H1 (cell line): ENCODE measurements around the gene TMEM250. TPM values are rescaled to one million over a fixed set of nuclear protein-coding genes. Genes with fewer than 3 reads are reported as not detected.
A peak's percentile ranks its signal among the peaks of the same experiment; 100 is the strongest.

Experiments used
- CTCF ChIA-PET: fragments of 300-600 bp; sonication (Branson Sonifier 250); formaldehyde crosslinking; loops from one replicate; lab custom pipeline; 2021; ENCODE audit not compliant: partially characterized antibody; lab: Charles Lee
- POLR2A ChIA-PET: fragments of 300-600 bp; sonication (Branson Sonifier 250); formaldehyde crosslinking; loops from one replicate; lab custom pipeline; 2021; ENCODE audit warnings: inconsistent platforms; ENCODE audit not compliant: partially characterized antibody; lab: Charles Lee
- DNase-seq, 2 experiments: peaks; one replicate each; pipeline versions ENCODE4 v3.0.0 to v3.0.0-alpha.2; 2010 to 2022; ENCODE audit warnings: low spot score in 2 of 2, low read depth in 1 of 2, mixed read lengths in 1 of 2
- FAIRE-seq: peaks from 2 replicates; lab custom pipeline; 2011; peaks lifted over from hg19 to GRCh38; lab: Jason Lieb, UNC
- H2AFZ ChIP-seq: 2 replicates; pipeline ENCODE4 v1.8.1; 2012; ENCODE audit warnings: low read length, inconsistent platforms
- H2AK5ac ChIP-seq: 2 replicates; pipeline ENCODE4 v1.6.1; 2013; ENCODE audit warnings: low read depth, low read length
- H2BK120ac ChIP-seq: replicated peaks from 2 replicates; pipeline ENCODE3; 2013; ENCODE audit warnings: low read depth, low read length, inconsistent platforms
- H2BK12ac ChIP-seq: 2 replicates; pipeline ENCODE4 v1.6.1; 2013; ENCODE audit warnings: low read depth, low read length
- H2BK15ac ChIP-seq: 2 replicates; pipeline ENCODE4 v1.6.1; 2013; ENCODE audit warnings: low read length
- H2BK20ac ChIP-seq: 2 replicates; pipeline ENCODE4 v1.6.1; 2013; ENCODE audit warnings: low read length
- H2BK5ac ChIP-seq: 2 replicates; pipeline ENCODE4 v1.6.1; 2013; ENCODE audit warnings: low read depth, low read length
- H3K14ac ChIP-seq: 2 replicates; pipeline ENCODE4 v1.6.1; 2013; ENCODE audit warnings: inconsistent platforms; ENCODE audit not compliant: insufficient read length
- H3K18ac ChIP-seq: 2 replicates; pipeline ENCODE4 v1.6.1; 2013; ENCODE audit warnings: low read length; ENCODE audit errors: extremely low read depth
- H3K23ac ChIP-seq: 2 replicates; pipeline ENCODE4 v1.6.1; 2013; ENCODE audit warnings: inconsistent platforms; ENCODE audit not compliant: insufficient read length
- H3K23me2 ChIP-seq: 2 replicates; pipeline ENCODE4 v1.6.1; 2013; ENCODE audit warnings: low read depth, low read length
- H3K27ac ChIP-seq: 2 replicates; pipeline ENCODE4 v1.6.1; 2011; ENCODE audit warnings: low read depth, low read length, inconsistent platforms
- H3K27me3 ChIP-seq, 4 experiments: replicated peaks in 1 of 4; 1 replicate in 1 of 4; 2 replicates in 3 of 4; pipeline versions ENCODE4 v1.6.1 to v1.8.1; 2011 to 2013; ENCODE audit warnings: low read length in 3 of 4, mild to moderate bottlenecking in 3 of 4, inconsistent platforms in 2 of 4, mixed read lengths in 2 of 4, moderate library complexity in 1 of 4; ENCODE audit not compliant: control insufficient read depth in 3 of 4, insufficient read depth in 3 of 4; ENCODE audit errors: extremely low read depth in 1 of 4
- H3K36me3 ChIP-seq, 4 experiments: 2 replicates each; pipeline versions ENCODE4 v1.6.1 to v1.8.1; 2011 to 2013; ENCODE audit warnings: mild to moderate bottlenecking in 4 of 4, low read length in 3 of 4, moderate library complexity in 2 of 4, control low read depth in 1 of 4, inconsistent platforms in 1 of 4; ENCODE audit not compliant: insufficient read depth in 4 of 4, control insufficient read depth in 2 of 4
- H3K4ac ChIP-seq: replicated peaks from 2 replicates; pipeline ENCODE3; 2013; ENCODE audit warnings: low read length, low read depth, mixed read lengths, inconsistent platforms; ENCODE audit not compliant: insufficient read length
- H3K4me1 ChIP-seq, 4 experiments: replicated peaks in 1 of 4; 1 replicate in 1 of 4; 2 replicates in 3 of 4; pipeline versions ENCODE4 v1.6.1 to v1.8.1; 2011 to 2013; ENCODE audit warnings: low read length in 3 of 4, inconsistent platforms in 2 of 4, mixed read lengths in 1 of 4; ENCODE audit not compliant: insufficient read depth in 4 of 4, control insufficient read depth in 3 of 4
- H3K4me2 ChIP-seq, 2 experiments: 2 replicates each; pipeline versions ENCODE4 v1.6.1 to v1.8.1; 2011 to 2013; ENCODE audit warnings: low read depth in 2 of 2, low read length in 2 of 2, control low read depth in 1 of 2, inconsistent platforms in 1 of 2, mild to moderate bottlenecking in 1 of 2; ENCODE audit not compliant: insufficient read depth in 1 of 2
- H3K4me3 ChIP-seq, 4 experiments: fragments of 200-600, 300-600 bp in 1 of 4; sonication (generic), shearing (Covaris generic), sonication (Bioruptor Twin) in 1 of 4; 2 replicates each; pipeline versions ENCODE4 v1.5.1 to v1.8.1; 2011 to 2016; ENCODE audit warnings: low read length in 4 of 4, low read depth in 3 of 4, control low read depth in 2 of 4, inconsistent platforms in 2 of 4, mild to moderate bottlenecking in 2 of 4, mixed read lengths in 1 of 4, moderate library complexity in 1 of 4; ENCODE audit not compliant: insufficient read depth in 2 of 4; ENCODE audit errors: extremely low read depth in 1 of 4
- H3K56ac ChIP-seq: replicated peaks from 2 replicates; pipeline ENCODE3; 2013; ENCODE audit warnings: low read depth, mild to moderate bottlenecking, mixed read lengths, low read length, inconsistent platforms; ENCODE audit not compliant: insufficient read length
- H3K79me1 ChIP-seq: 2 replicates; pipeline ENCODE4 v1.6.1; 2013; ENCODE audit warnings: low read depth, low read length, control low read depth
- H3K79me2 ChIP-seq, 2 experiments: 2 replicates each; pipeline versions ENCODE4 v1.6.1 to v1.8.1; 2012 to 2013; ENCODE audit warnings: low read length in 2 of 2, mild to moderate bottlenecking in 2 of 2, inconsistent platforms in 1 of 2; ENCODE audit not compliant: insufficient read depth in 2 of 2, control insufficient read depth in 1 of 2
- H3K9ac ChIP-seq, 4 experiments: replicated peaks in 1 of 4; 1 replicate in 1 of 4; 2 replicates in 3 of 4; pipeline versions ENCODE4 v1.6.1 to v1.8.1; 2011 to 2013; ENCODE audit warnings: low read depth in 3 of 4, low read length in 3 of 4, control low read depth in 2 of 4, mild to moderate bottlenecking in 2 of 4, moderate library complexity in 2 of 4, inconsistent platforms in 1 of 4; ENCODE audit errors: extremely low read depth in 1 of 4
- H3K9me3 ChIP-seq, 2 experiments: 2 replicates each; pipeline versions ENCODE4 v1.6.1 to v1.8.1; 2012 to 2013; ENCODE audit warnings: mild to moderate bottlenecking in 2 of 2, moderate library complexity in 2 of 2, control low read depth in 1 of 2, inconsistent platforms in 1 of 2, low read depth in 1 of 2, low read length in 1 of 2, mixed read lengths in 1 of 2; ENCODE audit not compliant: insufficient read depth in 2 of 2
- H4K20me1 ChIP-seq, 2 experiments: replicated peaks in 1 of 2; 2 replicates each; pipeline versions ENCODE3 to v1.8.1; 2011 to 2013; ENCODE audit warnings: inconsistent platforms in 2 of 2, low read length in 2 of 2, mild to moderate bottlenecking in 1 of 2; ENCODE audit not compliant: insufficient read depth in 2 of 2, control insufficient read depth in 1 of 2
- H4K5ac ChIP-seq: 2 replicates; pipeline ENCODE4 v1.6.1; 2013; ENCODE audit warnings: low read length, low read depth, mixed read lengths, inconsistent platforms; ENCODE audit not compliant: insufficient read length
- H4K8ac ChIP-seq: 2 replicates; pipeline ENCODE4 v1.8.0; 2013; ENCODE audit warnings: mild to moderate bottlenecking, moderate library complexity, low read length, inconsistent platforms; ENCODE audit not compliant: insufficient read depth; ENCODE audit errors: extremely low read depth
- H4K91ac ChIP-seq: replicated peaks from 2 replicates; pipeline ENCODE3; 2013; ENCODE audit warnings: low read length, mixed read lengths, inconsistent platforms; ENCODE audit not compliant: insufficient read length
- CTCF ChIP-seq, 3 experiments: IDR thresholded peaks; 1 replicate in 2 of 3; 2 replicates in 1 of 3; pipeline versions ENCODE4 v1.5.1 to v1.6.1; 2011; ENCODE audit warnings: low read length in 3 of 3, mild to moderate bottlenecking in 3 of 3, inconsistent platforms in 2 of 3, low read depth in 1 of 3, moderate library complexity in 1 of 3; ENCODE audit not compliant: insufficient read depth in 1 of 3; ENCODE audit errors: control extremely low read depth in 1 of 3
- GABPA ChIP-seq: IDR thresholded peaks from 2 replicates; pipeline ENCODE4 v1.6.1; 2011; ENCODE audit warnings: mild to moderate bottlenecking, low read length, moderate library complexity, borderline replicate concordance; ENCODE audit not compliant: insufficient read depth
- TEAD4 ChIP-seq: IDR thresholded peaks from 2 replicates; pipeline ENCODE4 v1.6.1; 2012; ENCODE audit warnings: low read depth, low read length, inconsistent platforms, mixed read lengths
- WGBS, 2 experiments: shearing (Covaris generic) in 1 of 2; methylation state at CpG; one replicate each; pipeline versions ENCODE4 v1.1.6 to v1.1.7; 2013 to 2015; ENCODE audit warnings: low lambda C conversion rate in 2 of 2, mixed read lengths in 2 of 2, inconsistent platforms in 1 of 2, low coverage in 1 of 2, missing lambda C conversion rate in 1 of 2; ENCODE audit not compliant: insufficient replicate concordance in 2 of 2, insufficient coverage in 1 of 2, insufficient read length in 1 of 2; ENCODE audit errors: extremely low coverage in 1 of 2, missing lambda C conversion rate in 1 of 2; 5-methylcytosine and 5-hydroxymethylcytosine counted together
- polyA plus RNA-seq, 7 experiments: library from polyadenylated mRNA; depleted of rRNA in 3 of 7; stranded (reverse) in 5 of 7; unstranded in 2 of 7; fragments of >200 nt in 5 of 7; fragments of 200-250 nt in 2 of 7; gene quantifications; 1 replicate in 5 of 7; 2 replicates in 1 of 7; 4 replicates in 1 of 7; pipeline versions ENCODE4 v1.2.1 to v1.2.3, GENCODE V29; 2011 to 2013; ENCODE audit warnings: missing spikeins in 2 of 7, mixed read lengths in 2 of 7
- total RNA-seq: library from RNA; stranded (reverse); fragmentation: NEBNext Ultra II Directional; extraction: Animal tissue kit (Norgen Biotek cat#: 25700); gene quantifications from 2 replicates; pipeline ENCODE4 v1.2.1, GENCODE V29; 2021

The TMEM250 gene
- total and polyA plus RNA-seq, 2 of the 8 experiments (the other 6 are each of a cell fraction or from before 2014, with no cell fraction given): 22.3 to 34.9 TPM

- TF ChIP-seq TEAD4 (no peak), GABPA (0 out of 2 replicates have a peak, but pooled peaks have one; percentile 59), CTCF (IDR thresholded peaks at IDR 0.05; ENCODE audit: control extremely low read depth in 1 of 3, insufficient read depth in 1 of 3, low read depth in 1 of 3, low read length in 3 of 3) (0 out of 4 replicates have a peak, but pooled peaks of 1 of the 3 experiments have one; percentile 3)
- FAIRE-seq (no peak), DNase-seq (no peak)
- no peaks in the 10 kb centered on the region for H3K79me2 ChIP-seq
- 0 out of 2 replicates have a peak overlapping the region, but pooled peaks have one; percentile 2 for H2BK12ac ChIP-seq
- H3K23ac ChIP-seq: no peak overlapping the region
- no peak overlapping the region; the same call in 1 of the 2 replicates for H2AK5ac ChIP-seq
- no peak overlapping the region for H4K5ac ChIP-seq
- no peak overlapping the region for H3K18ac ChIP-seq
- H3K4ac ChIP-seq: peak overlapping the region; percentile 14
- no peaks in the 10 kb centered on the region for H3K79me1 ChIP-seq
- no peak overlapping the region for H2AFZ ChIP-seq
- POLR2A ChIA-PET: interaction anchor here (1.0 to 1.1 kb wide), 2 partner anchors 61 to 170 kb away, joined by 3 read pairs; partner anchors contain the start of gene UBAC1
- peaks cover 0 to 20% (median 11%) of the 10 kb centered on the region in 4 experiments; a peak in 5 of 7 replicates for H3K4me1 ChIP-seq
- 75% methylated on average over 29 of the region's 31 CpGs; no CpG with 5 or more reads in 1 of the 2 experiments for WGBS, 2 experiments
- no peak overlapping the region for H2BK15ac ChIP-seq
- H3K14ac ChIP-seq: no peak overlapping the region
- peak overlapping the region; percentile 26 for H4K91ac ChIP-seq
- H2BK120ac ChIP-seq: no peak overlapping the region
- H3K9ac ChIP-seq: no peak overlapping the region
- H3K4me2 ChIP-seq: peak overlapping the region; percentile 34 to 87
- H4K8ac ChIP-seq: 0 out of 2 replicates have a peak overlapping the region, but pooled peaks have one; percentile 38
- H2BK20ac ChIP-seq: 0 out of 2 replicates have a peak overlapping the region, but pooled peaks have one; percentile 61
- no peaks in the 10 kb centered on the region for H3K36me3 ChIP-seq
- H3K27ac ChIP-seq: no peak overlapping the region
- H3K4me3 ChIP-seq: peak overlapping the region in 1 of 4 experiments; percentile 65; a peak in 3 of 8 replicates
- peaks cover 4 to 29% (median 22%) of the 10 kb centered on the region in 4 experiments; a peak in 6 of 7 replicates for H3K27me3 ChIP-seq
- peaks cover 4% of the 10 kb centered on the region; the same call in 1 of the 2 replicates for H3K23me2 ChIP-seq
- CTCF ChIA-PET: interaction anchor here (0.9 to 2.3 kb wide), 6 partner anchors 10 to 165 kb away, joined by 3 to 9 read pairs (median 4); no protein-coding TSS in a partner anchor
- H3K56ac ChIP-seq: no peak overlapping the region
- no peaks in the 10 kb centered on the region for H3K9me3 ChIP-seq
- H2BK5ac ChIP-seq: no peak overlapping the region
- no peaks in the 10 kb centered on the region for H4K20me1 ChIP-seq
These were observed 13.2 kb upstream of the TMEM250 start for GRCh38 chr9:136131629-136132511.
